Peyer's patch (tissue), 4 donors: ENCODE results near the gene TBX1. TPM values are rescaled to one million over a fixed set of nuclear protein-coding genes. Genes with fewer than 3 reads are reported as not detected.
"Not testable (repeated sequence)": the region's sequence is repeated elsewhere in the genome, so short reads cannot be mapped to it uniquely, and the experiment has no call there.

Experiments
- DNase-seq, 3 donors: peaks; one replicate each; pipeline ENCODE4 v3.0.0-alpha.2; 2017 to 2019
- H3K27ac ChIP-seq, 4 donors: fragments of 200-600 bp; sonication (generic); one replicate each; pipeline ENCODE4 v1.5.1; 2016 to 2019
- H3K27me3 ChIP-seq, 2 donors: fragments of 200-600 bp; sonication (generic); one replicate each; pipeline ENCODE4 v1.5.1; 2019
- H3K36me3 ChIP-seq, 3 donors: fragments of 200-600 bp; sonication (generic); one replicate each; pipeline ENCODE4 v1.5.1; 2016 to 2019
- H3K4me1 ChIP-seq, 4 donors: fragments of 200-600 bp; sonication (generic); one replicate each; pipeline ENCODE4 v1.5.1; 2016 to 2019
- H3K4me3 ChIP-seq, 4 donors: fragments of 200-600 bp; sonication (generic); 1 replicate in 3 of 4; 2 replicates in 1 of 4; pipeline ENCODE4 v1.5.1; 2016 to 2019; ENCODE audit warnings: mild to moderate bottlenecking in 1 of 4
- H3K9me3 ChIP-seq, 4 donors: fragments of 200-600 bp; sonication (generic); one replicate each; pipeline ENCODE4 v1.5.1; 2016 to 2019; ENCODE audit warnings: mild to moderate bottlenecking in 1 of 4
- CTCF ChIP-seq, 6 experiments: fragments of 450-650 bp in 4 of 6; fragments of 200-600 bp in 2 of 6; sonication (generic) in 1 of 6; IDR thresholded peaks; one replicate each; pipeline ENCODE4 v1.5.1; 2017 to 2019; ENCODE audit warnings: antibody characterized with exemption in 6 of 6, mild to moderate bottlenecking in 3 of 6, moderate library complexity in 1 of 6
- POLR2A ChIP-seq, 2 donors: fragments of 450-650 bp; IDR thresholded peaks; one replicate each; pipeline ENCODE4 v1.5.1; 2017; ENCODE audit warnings: antibody characterized with exemption in 2 of 2, mild to moderate bottlenecking in 2 of 2, moderate library complexity in 2 of 2
- total RNA-seq, 4 donors: library from RNA; depleted of rRNA; stranded (reverse); fragments of >200 nt; gene quantifications; one replicate each; pipeline ENCODE4 v1.1.0, GENCODE V29; 2016

TBX1 gene
- total RNA-seq, 4 donors from 2014 or later = 0.70 to 4.1 (median 1.1) TPM; not detected in 1

GRCh38 chr22:19787849-19788141, 27.2 kb downstream of the TBX1 start:
- no peaks in the 10 kb centered on the region for H3K36me3 ChIP-seq
- no peak overlapping the region for H3K4me3 ChIP-seq
- DNase-seq = no peak
- H3K27me3 ChIP-seq = no peaks in the 10 kb centered on the region
- no peaks in the 10 kb centered on the region for H3K4me1 ChIP-seq
- no peak for TF ChIP-seq POLR2A (IDR thresholded peaks at IDR 0.05)
- TF ChIP-seq CTCF (IDR thresholded peaks at IDR 0.05) = no peak
- no peak overlapping the region for H3K27ac ChIP-seq
- no peaks in the 10 kb centered on the region for H3K9me3 ChIP-seq

GRCh38 chr22:19788661-19789225, 28.2 kb downstream of the TBX1 start:
- Histone ChIP-seq H3K9me3 (no peaks in the 10 kb centered on the region), H3K36me3 (no peaks in the 10 kb centered on the region), H3K27me3 (no peaks in the 10 kb centered on the region), H3K27ac (no peak overlapping the region), H3K4me3 (no peak overlapping the region), H3K4me1 (no peaks in the 10 kb centered on the region)
- no peak for TF ChIP-seq POLR2A (IDR thresholded peaks at IDR 0.05)
- TF ChIP-seq CTCF (IDR thresholded peaks at IDR 0.05) = no peak
- no peak for DNase-seq

- no peaks in the 10 kb centered on the region for H3K27me3 ChIP-seq
- no peak for TF ChIP-seq CTCF (IDR thresholded peaks at IDR 0.05)
- no peak for TF ChIP-seq POLR2A (IDR thresholded peaks at IDR 0.05)
- H3K27ac ChIP-seq = no peak overlapping the region
- no peaks in the 10 kb centered on the region for H3K4me1 ChIP-seq
- no peaks in the 10 kb centered on the region for H3K36me3 ChIP-seq
- no peak for DNase-seq
- H3K4me3 ChIP-seq = no peak overlapping the region
- no peaks in the 10 kb centered on the region for H3K9me3 ChIP-seq
Observed at GRCh38 chr22:19789406-19789805, 28.8 kb downstream of the TBX1 start.

- no peaks in the 10 kb centered on the region for H3K9me3 ChIP-seq
- no peaks in the 10 kb centered on the region for H3K4me1 ChIP-seq
- no peak overlapping the region for H3K27ac ChIP-seq
- no peak for DNase-seq
- no peaks in the 10 kb centered on the region for H3K27me3 ChIP-seq
- H3K36me3 ChIP-seq = no peaks in the 10 kb centered on the region
- H3K4me3 ChIP-seq = no peak overlapping the region
- no peak for TF ChIP-seq CTCF (IDR thresholded peaks at IDR 0.05)
- TF ChIP-seq POLR2A (IDR thresholded peaks at IDR 0.05) = no peak
Observed at GRCh38 chr22:19789828-19790227, 29.2 kb downstream of the TBX1 start.

- no peak for DNase-seq
- H3K9me3 ChIP-seq = no peaks in the 10 kb centered on the region
- H3K4me1 ChIP-seq = no peaks in the 10 kb centered on the region
- H3K36me3 ChIP-seq = no peaks in the 10 kb centered on the region
- TF ChIP-seq CTCF (IDR thresholded peaks at IDR 0.05) (no peak), POLR2A (IDR thresholded peaks at IDR 0.05) (no peak)
- no peak overlapping the region for H3K27ac ChIP-seq
- no peak overlapping the region for H3K4me3 ChIP-seq
- H3K27me3 ChIP-seq = no peaks in the 10 kb centered on the region
Observed at GRCh38 chr22:19791243-19791642, 30.7 kb downstream of the TBX1 start.

GRCh38 chr22:19791894-19792293, 31.3 kb downstream of the TBX1 start:
- Histone ChIP-seq H3K36me3 (no peaks in the 10 kb centered on the region), H3K4me3 (no peak overlapping the region), H3K27me3 (no peaks in the 10 kb centered on the region), H3K9me3 (no peaks in the 10 kb centered on the region), H3K4me1 (no peaks in the 10 kb centered on the region), H3K27ac (no peak overlapping the region)
- DNase-seq = no peak
- TF ChIP-seq CTCF (IDR thresholded peaks at IDR 0.05) (no peak), POLR2A (IDR thresholded peaks at IDR 0.05) (no peak)

GRCh38 chr22:19792383-19792896, 31.9 kb downstream of the TBX1 start:
- H3K4me3 ChIP-seq, H3K27me3 ChIP-seq, H3K9me3 ChIP-seq, H3K36me3 ChIP-seq, DNase-seq, H3K27ac ChIP-seq, H3K4me1 ChIP-seq: not testable (repeated sequence)
